Fibroblast of mammary gland (primary cell): ENCODE data around the gene DDX39A.
A peak's percentile ranks its signal among the peaks of the same experiment; 100 is the strongest.
"Not testable (repeated sequence)": the region's sequence is repeated elsewhere in the genome, so short reads cannot be mapped to it uniquely, and the experiment has no call there.

ENCODE experiments used
- DNase-seq: peaks from one replicate; pipeline ENCODE4 v3.0.0-alpha.2; 2010; ENCODE audit warnings: low read depth
- H3K4me3 ChIP-seq: 2 replicates; pipeline ENCODE4 v1.5.1; 2011; ENCODE audit warnings: low read depth, mild to moderate bottlenecking, low read length, moderate library complexity; ENCODE audit not compliant: control insufficient read depth
- CTCF ChIP-seq: conservative IDR thresholded peaks from 2 replicates; pipeline ENCODE4 v1.5.1; 2011; ENCODE audit warnings: low read depth, low read length, inconsistent platforms; ENCODE audit not compliant: control insufficient read depth, insufficient read depth

Gene DDX39A

GRCh38 chr19:14366529-14366928 is 52.6 kb downstream of the DDX39A start:
- H3K4me3 ChIP-seq = no peak overlapping the region

DNA sequence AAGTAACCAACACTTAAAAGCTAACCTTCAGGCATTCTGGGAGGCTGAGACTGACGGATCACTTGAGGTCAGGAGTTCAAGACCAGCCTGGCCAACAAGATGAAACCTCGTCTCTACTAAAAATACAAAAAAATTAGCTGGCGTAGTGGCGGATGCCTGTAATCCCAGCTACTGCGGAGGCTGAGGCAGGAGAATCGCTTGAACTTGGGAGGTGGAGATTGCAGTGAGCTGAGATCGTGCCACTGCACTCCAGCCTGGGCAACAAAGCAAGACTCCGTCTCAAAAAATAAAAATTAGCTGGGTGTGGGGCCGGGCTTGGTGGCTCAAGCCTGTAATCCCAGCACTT is 55.1 kb downstream of the DDX39A start:
- DNase-seq, H3K4me3 ChIP-seq: not testable (repeated sequence)

More at GRCh38 chr19:14366529-14366928, 52.6 kb downstream of the DDX39A start:
- TF ChIP-seq CTCF = no peak
- peak; percentile 64 for DNase-seq

DNA sequence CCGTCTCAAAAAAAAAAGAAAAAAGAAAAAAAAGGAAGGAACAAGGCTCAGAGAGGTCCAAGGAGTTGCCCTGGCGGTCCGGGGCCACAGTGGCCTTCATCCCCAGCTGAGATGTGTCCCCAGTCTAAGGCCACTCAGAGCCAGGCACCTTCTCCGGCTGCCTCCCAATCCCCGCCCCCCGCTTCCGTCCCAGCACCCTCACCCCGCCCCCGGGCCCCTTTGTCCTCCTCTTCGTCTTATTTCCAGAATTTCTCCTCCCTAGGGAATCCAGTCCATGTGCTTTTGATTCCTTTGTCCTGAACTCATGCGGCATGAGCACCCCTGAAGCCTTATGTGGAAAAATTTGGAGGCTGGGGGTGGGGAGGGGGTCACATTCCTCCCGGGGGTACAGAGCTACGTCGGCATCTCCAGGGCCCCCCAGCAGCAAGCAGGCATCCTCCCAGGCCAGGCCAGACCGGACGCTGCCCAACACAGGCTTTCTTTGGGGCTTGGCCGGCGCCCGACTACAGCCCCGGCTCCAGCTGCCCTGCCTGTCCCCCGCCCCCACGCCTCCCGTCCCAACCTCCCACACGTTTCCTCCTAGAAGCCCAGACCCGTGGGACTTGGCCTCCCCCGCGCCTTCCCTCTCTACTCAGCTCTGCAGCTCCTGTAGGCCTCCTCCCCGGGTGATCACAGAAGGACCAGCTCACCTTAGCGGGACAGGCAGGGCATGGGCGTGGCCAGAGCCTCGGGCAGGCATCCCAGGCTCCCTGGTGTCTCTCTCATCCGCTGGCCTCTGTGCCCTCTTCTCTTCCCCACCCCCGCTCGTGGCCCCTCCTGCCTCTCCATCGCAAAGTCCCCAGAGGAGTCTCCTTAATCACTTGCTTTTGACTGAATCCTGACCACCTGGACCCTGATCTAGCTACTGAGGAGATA is 55.7 kb downstream of the DDX39A start:
- peak overlapping the region; percentile 24 for H3K4me3 ChIP-seq
- DNase-seq = peak; percentile 86
- no peak for TF ChIP-seq CTCF

- TF ChIP-seq CTCF = peak; percentile 29
- H3K4me3 ChIP-seq = no peak overlapping the region
- DNase-seq = peak; percentile 47
Measured at GRCh38 chr19:14361824-14362223, 57.3 kb downstream of the DDX39A start.
